ENCODE measurements around the gene PHF13.

PHF13 gene

GRCh38 chr1:6580593-6581409 is 32.7 kb upstream of the PHF13 start:
- peak overlapping the region; percentile 72 for H3K4me3 ChIP-seq (ENCODE audit: control insufficient read depth, low read depth, low read length)
- peak; percentile 25 for TF ChIP-seq CTCF (IDR thresholded peaks at IDR 0.05; ENCODE audit: control insufficient read depth, insufficient read depth, low read depth, low read length, missing control alignments)
- DNase-seq (ENCODE audit: low read depth) = no peak

GRCh38 chr1:6581561-6582305 is 31.8 kb upstream of the PHF13 start:
- DNase-seq (ENCODE audit: low read depth) = no peak
- TF ChIP-seq CTCF (IDR thresholded peaks at IDR 0.05; ENCODE audit: control insufficient read depth, insufficient read depth, low read depth, low read length, missing control alignments) = no peak

GRCh38 chr1:6582370-6582769 is 31.2 kb upstream of the PHF13 start:
- TF ChIP-seq CTCF (IDR thresholded peaks at IDR 0.05; ENCODE audit: control insufficient read depth, insufficient read depth, low read depth, low read length, missing control alignments) = no peak
- DNase-seq (ENCODE audit: low read depth) = no peak
- H3K4me3 ChIP-seq (ENCODE audit: control insufficient read depth, low read depth, low read length) = no peak overlapping the region

More at GRCh38 chr1:6581561-6582305, 31.8 kb upstream of the PHF13 start:
- H3K4me3 ChIP-seq (ENCODE audit: control insufficient read depth, low read depth, low read length) = no peak overlapping the region

DNA sequence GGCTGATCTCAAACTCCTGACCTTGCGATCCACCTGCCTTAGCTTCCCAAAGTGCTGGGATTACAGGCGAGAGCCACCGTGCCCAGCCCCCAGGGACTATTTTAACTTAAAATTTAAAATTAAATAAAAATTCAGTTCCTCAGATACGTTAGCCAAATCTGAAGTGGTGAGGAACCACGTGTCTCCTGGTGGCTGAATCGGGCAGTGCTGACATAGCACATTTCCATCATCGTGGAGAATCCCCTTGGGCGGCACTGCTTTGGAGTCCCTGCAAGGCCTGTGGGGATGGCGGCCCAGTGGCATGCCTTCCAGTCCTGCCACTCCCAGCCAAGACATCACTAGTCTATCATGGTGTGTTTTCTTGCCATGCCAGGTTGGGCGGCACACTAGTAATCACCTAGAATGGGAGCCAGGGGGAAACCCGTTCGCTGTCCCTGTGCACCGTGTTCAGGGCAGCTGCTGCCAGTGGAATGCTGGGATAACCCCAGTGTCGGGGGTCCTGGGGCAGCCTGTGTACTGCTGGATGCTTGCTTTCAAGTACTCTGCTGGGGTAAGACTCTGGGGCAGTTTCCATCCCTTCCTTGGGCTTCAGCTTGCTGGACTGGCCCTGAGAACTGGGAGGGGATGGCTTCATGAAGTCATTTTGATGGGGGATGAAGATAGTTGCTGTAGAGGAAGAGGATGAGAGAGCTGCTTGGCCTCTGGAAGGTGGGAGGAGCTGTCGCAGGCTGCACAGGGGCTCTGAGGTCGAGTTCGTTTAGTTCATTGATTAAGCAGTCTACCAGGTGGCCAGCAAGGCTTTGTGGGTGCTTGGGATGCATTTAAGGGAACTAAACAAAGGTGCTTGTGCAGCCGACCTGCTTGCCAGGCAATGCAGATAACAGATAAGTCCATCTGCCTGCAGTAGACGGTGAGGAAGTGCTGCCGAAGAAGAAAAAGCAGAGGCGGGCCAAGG is 29.1 kb upstream of the PHF13 start:
- DNase-seq (ENCODE audit: low read depth) = no peak
- H3K4me3 ChIP-seq (ENCODE audit: control insufficient read depth, low read depth, low read length) = no peak overlapping the region
- peak; percentile 16 for TF ChIP-seq CTCF (IDR thresholded peaks at IDR 0.05; ENCODE audit: control insufficient read depth, insufficient read depth, low read depth, low read length, missing control alignments)

- DNase-seq (ENCODE audit: low read depth) = no peak
- no peak overlapping the region for H3K4me3 ChIP-seq (ENCODE audit: control insufficient read depth, low read depth, low read length)
- no peak for TF ChIP-seq CTCF (IDR thresholded peaks at IDR 0.05; ENCODE audit: control insufficient read depth, insufficient read depth, low read depth, low read length, missing control alignments)
Measured at GRCh38 chr1:6585081-6585722, 28.3 kb upstream of the PHF13 start.

GRCh38 chr1:6585841-6586240 is 27.7 kb upstream of the PHF13 start:
- no peak overlapping the region for H3K4me3 ChIP-seq (ENCODE audit: control insufficient read depth, low read depth, low read length)
- no peak for TF ChIP-seq CTCF (IDR thresholded peaks at IDR 0.05; ENCODE audit: control insufficient read depth, insufficient read depth, low read depth, low read length, missing control alignments)
- no peak for DNase-seq (ENCODE audit: low read depth)
